OCI-LY3 (cell line): ENCODE data around the gene PCSK5.

ENCODE experiments used
- EZH2phosphoT487 ChIP-seq: fragments of 200-600 bp; shearing (Covaris generic); IDR thresholded peaks from 2 replicates; pipeline ENCODE4 v1.6.1; 2018; ENCODE audit warnings: antibody characterized with exemption, mixed run types, low read depth
- TF ChIP-seq, protein P1 (sequence below): fragments of 200-600, 300-600 bp; sonication (generic); IDR thresholded peaks from 2 replicates; pipeline ENCODE4 v1.5.1; 2014; ENCODE audit warnings: antibody characterized with exemption, low read length, low read depth

DNA sequence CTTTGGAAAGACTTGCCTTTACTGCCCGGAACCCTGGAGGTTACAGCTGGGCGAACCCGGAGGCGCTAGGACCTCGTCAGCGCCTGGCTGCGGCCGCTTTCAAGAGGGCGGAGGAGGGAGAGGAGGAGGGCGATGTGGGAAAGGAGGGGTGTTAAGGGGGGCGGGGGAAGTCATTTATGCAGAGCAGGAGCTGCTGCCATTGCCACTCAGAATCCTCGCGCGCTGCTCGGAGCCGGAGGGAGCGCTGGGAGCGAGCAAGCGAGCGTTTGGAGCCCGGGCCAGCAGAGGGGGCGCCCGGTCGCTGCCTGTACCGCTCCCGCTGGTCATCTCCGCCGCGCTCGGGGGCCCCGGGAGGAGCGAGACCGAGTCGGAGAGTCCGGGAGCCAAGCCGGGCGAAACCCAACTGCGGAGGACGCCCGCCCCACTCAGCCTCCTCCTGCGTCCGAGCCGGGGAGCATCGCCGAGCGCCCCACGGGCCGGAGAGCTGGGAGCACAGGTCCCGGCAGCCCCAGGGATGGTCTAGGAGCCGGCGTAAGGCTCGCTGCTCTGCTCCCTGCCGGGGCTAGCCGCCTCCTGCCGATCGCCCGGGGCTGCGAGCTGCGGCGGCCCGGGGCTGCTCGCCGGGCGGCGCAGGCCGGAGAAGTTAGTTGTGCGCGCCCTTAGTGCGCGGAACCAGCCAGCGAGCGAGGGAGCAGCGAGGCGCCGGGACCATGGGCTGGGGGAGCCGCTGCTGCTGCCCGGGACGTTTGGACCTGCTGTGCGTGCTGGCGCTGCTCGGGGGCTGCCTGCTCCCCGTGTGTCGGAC lies at the start of gene PCSK5:
- TF ChIP-seq, protein P1, sequence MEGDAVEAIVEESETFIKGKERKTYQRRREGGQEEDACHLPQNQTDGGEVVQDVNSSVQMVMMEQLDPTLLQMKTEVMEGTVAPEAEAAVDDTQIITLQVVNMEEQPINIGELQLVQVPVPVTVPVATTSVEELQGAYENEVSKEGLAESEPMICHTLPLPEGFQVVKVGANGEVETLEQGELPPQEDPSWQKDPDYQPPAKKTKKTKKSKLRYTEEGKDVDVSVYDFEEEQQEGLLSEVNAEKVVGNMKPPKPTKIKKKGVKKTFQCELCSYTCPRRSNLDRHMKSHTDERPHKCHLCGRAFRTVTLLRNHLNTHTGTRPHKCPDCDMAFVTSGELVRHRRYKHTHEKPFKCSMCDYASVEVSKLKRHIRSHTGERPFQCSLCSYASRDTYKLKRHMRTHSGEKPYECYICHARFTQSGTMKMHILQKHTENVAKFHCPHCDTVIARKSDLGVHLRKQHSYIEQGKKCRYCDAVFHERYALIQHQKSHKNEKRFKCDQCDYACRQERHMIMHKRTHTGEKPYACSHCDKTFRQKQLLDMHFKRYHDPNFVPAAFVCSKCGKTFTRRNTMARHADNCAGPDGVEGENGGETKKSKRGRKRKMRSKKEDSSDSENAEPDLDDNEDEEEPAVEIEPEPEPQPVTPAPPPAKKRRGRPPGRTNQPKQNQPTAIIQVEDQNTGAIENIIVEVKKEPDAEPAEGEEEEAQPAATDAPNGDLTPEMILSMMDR = no peak
- no peak for TF ChIP-seq EZH2phosphoT487
